GM19452 (cell line): ENCODE results near the gene CALN1.
"Not testable (repeated sequence)": the region's sequence is repeated elsewhere in the genome, so short reads cannot be mapped to it uniquely, and the experiment has no call there.

ENCODE experiments used
- ATAC-seq: cut with Tn5 transposase; IDR thresholded peaks from one replicate; pipeline ENCODE4 v1.9.1; 2021; ENCODE audit not compliant: unreplicated experiment

The CALN1 gene

DNA sequence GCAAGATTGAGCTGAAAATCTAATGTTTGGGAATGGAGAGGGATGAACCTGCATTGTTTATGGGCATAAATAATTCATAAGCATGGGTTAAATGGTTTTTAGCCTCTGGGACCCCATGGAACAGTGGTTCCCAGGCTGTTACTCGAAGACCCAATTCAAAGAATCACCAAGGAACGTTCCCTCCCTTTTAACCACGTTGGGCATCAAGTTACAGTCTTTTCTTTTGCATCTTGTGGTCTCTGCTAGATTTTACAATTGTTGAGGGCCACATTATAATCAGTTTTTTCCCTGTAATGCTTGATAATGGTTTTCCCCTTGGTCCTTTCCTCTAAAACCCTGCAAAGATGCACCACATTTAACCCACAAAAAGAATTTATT is 2.5 kb downstream of the CALN1 start:
- no peak for ATAC-seq

DNA sequence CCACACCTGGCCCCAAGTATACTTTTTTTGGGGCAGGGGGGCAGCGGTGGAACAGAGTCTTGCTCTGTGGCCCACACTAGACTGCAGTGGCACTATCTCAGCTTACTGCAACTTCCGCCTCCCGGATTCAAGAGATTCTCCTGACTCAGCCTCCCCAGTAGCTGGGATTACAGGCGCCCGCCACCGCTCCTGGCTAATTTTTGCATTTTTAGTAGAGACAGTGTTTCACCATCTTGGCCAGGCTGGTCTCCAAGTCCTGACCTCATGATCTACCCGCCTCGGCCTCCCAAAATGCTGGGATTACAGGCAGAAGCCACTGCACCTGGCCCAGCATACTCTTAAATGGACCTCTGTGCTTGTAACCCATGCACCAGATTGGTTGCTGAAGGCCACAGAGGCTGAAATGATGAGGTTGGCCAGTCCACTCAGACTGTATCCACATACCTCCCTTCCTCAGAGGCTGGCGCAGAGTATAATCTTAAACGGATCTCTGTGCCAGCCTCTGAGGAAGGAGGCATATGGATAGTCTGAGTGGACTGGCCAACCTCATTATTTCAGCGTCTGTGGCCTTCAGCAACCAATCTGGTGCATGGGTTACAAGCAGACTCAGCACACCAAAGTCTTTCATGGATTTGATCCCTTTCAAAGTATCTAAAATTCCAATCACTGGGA is 3.0 kb downstream of the CALN1 start:
- ATAC-seq: no peak

DNA sequence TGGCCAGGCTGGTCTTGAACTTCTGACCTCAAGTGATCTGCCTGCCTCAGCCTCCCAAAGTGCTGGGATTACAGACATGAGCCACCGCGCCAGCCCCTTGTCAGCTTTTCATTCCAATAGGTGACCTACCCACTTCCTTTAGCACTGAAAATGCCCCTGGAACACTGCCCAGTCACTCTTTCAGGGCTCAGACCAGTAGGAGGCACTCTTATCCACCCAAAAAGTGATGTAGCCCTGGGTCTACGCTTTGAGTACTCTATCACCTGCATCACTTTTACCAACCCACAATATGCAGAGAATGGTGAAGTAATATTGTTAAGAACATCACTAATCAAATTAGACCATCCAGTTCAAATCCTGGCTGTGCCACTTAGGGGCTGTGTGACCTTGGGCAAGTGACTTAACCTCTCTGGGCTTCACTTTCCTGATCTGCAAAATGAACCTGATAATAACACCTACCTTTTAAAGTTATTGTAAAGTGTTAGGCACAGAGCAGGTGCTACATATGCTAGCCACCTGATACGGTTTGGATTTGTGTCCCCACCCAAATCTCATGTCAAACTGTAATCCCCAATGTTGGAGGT is 5.2 kb downstream of the CALN1 start:
- no peak for ATAC-seq

DNA sequence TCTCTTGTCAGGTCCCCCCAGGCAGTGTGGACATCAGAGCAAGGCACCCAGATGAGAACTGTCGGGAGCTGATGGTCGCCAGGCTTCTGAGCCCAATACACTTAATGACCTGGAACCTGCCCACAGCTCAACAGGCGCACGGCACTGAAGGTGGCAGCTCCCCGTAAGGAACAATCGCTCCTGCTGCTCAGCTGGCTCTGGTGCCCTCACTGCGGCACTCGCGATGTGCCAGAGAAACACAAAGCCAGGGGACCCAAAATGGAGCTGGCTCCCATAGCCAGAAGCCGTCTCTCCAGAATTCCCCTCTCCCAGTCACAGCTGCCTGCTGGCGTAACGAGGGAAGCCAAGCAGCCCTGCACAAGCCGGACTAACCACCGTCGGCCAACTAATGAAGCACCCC is 6.3 kb downstream of the CALN1 start:
- ATAC-seq: no peak

DNA sequence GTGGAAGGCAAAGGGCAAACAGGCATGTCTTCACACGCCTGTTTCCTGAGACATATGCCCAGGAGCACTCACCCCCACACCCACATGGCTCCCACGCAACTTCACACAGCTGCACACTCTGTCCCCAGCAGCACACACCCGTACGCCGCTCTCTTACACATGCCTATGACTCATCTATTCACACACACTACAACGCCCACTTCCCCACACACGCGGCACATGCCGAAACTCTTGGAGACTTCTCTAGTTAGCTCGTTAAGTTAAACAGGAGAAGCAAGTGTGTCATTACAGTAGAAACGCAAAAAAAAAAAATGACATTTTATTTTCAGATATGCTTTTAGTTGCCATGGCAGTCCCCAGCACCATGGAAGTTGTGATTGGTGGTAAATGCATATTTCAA is 6.7 kb downstream of the CALN1 start:
- ATAC-seq: no peak

DNA sequence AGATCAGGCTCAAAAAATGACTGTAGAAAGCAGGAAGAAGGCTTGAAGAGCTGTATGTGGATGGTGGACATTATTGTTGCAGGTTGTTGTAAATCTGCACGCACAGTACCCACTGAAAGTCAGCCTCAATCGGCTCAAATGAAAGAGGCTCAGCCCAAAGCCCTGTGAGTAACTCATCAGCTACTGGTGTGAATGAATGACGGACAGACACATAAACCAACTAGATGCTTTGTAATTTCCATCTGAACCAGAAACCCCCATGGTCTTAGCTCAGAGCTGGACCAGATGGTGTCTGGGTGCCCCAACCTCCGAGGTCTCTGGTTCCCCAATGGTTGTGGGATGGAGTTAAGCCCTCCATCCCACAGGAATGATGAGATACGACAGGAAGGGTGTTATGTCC is 7.4 kb downstream of the CALN1 start:
- ATAC-seq: no peak

DNA sequence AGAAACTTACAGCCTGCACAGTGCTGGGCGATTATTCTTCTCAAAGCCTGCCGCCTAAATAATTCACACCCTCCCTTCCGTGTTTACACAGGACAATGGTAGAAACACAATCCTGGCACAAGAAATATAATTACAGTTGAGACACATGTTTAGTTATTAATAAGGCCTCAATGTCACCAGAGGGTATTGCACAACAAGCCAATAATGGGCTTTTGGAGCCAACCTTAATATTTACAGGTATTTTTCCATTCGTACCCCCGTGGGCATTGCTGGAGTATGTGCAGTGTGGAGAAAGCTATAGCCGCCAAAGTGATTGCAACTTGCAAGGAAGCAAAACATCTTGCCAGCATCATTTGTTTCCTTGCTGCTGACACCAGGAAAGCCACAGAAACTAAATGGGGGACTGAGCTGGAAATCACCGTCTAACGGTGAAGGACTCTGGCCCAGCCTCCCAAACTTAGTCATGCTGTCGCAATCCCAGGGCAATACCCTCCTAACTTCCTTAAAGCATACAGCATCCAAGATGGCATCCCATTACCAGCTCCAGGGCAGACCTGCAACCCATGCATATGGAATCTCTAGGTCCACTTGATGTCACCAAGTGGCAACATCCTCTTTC is 8.6 kb downstream of the CALN1 start:
- no peak for ATAC-seq

DNA sequence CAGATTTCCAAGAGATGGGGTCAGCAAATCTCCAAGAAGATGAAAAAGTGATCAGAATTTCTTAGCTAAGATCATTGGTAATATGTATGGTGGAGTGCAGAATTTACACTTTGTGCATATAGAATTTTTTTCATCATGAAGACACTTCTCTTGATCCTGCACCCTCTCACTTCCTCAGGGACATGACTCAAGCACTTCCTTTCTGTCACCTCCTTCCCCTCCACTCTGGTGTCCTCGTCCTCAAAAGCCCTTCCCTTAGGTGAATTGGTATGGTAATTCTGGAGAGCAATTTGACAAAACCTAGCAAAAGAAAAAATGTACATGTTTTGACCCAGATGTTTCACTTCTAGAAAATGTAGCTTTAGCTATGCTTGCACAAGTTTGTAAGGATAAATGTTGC is 18.1 kb downstream of the CALN1 start:
- ATAC-seq: no peak

DNA sequence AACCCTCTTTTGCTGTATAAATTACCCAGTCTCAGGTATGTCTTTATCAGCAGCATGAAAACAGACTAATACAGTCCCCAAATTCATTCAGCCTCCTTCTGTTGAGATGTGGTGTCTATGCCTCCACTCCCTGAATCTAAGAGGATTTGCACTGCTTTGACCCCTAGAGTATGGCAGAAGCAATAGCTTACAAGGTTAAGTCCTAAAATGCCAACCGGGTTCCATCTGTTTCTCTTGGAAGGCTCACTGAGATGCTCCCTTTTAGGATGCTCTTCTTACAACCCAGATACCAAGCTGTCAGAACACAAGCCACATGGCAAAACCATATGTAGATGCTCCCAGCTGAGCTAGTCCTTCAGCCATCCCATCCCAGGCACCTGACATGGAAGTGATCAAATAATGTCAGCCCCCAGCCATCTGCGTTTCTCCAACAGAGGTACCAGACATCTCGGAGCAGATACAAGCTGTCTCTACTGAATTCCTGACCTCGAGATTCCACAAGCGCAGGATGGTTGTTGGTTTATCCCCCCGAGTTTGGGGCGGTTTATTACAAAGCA is 20.2 kb downstream of the CALN1 start:
- ATAC-seq: no peak

DNA sequence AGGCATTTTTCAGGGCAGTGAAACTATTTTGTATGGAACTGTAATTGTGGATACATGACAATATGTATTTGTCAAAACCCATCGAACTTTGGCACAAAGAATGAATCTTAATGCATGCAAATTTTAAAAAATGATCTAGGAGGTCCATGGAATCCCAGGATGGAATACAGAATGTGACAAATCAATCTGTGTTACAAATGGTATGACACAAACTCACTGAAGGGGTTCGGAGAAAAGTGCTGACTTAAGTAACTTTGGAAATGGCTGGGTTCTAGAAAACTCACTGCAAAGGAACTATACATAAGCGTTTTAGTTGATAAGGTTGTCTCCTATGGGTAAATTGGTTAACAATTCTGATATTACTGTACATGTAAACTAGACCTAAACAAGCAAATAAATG is 26.0 kb downstream of the CALN1 start:
- ATAC-seq: no peak

DNA sequence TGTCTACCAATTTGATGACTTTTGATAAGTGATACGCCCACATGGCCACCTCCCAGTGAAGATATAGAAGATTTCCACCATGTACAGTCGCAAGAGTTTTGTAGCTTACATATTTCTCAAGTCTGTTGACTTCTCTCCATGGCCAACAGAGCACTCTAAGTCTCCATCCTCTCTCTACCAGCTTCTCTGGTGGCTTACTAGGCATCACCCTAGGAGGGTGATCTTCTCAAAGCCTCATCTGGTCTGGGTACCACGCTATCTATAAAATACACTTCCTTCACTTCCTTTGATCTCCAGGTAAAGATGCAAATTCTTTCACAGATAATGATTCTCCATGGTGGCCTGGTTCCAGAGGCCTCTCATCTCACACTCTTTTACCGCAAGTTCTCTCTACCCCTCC is 49.9 kb downstream of the CALN1 start:
- ATAC-seq: no peak

DNA sequence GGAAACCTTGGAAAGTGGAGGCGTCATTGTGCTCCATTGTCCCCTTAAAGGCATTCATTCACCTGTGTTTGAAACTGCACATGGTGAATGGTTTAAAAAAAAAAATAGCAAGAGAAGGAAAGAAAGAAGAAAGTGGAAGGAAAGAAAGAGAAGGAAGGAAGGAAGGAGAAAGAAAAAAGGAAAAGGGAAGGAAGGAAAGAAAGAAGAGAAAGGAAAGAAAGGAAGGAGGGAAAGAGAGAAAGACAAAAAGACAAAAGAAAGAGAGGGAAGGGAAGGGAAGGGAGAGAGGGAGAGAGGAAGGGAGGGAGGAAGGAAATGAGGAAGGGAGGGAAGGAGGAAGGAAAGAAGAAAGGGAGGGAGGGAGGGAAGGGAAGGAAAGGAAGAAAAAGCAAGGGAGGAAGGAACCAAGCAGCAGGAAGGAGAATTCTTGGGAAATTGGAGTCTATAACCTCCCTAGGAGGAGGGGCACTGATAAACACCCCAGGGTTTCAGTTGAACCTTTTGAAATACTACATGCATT is 66.9 kb downstream of the CALN1 start:
- ATAC-seq: no peak

DNA sequence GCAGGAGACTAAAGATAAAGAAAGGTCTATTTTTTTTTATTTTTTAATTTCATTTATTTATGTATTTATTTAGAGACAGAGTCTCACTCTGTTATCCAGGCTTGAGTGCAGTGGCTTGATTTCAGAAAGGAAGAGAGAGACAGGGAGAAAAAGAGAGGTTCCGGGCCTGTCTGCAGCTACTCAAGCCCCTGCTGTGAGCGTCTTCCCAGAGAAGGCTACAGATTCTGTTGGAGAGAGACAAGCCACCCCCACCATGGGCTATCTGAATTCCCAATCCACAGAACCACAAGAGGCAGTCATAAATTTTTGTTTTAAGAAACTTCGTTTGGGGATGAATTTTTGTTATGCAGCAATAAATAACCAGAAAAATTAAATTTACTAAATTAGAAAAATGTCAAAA is 68.1 kb downstream of the CALN1 start:
- ATAC-seq: no peak

DNA sequence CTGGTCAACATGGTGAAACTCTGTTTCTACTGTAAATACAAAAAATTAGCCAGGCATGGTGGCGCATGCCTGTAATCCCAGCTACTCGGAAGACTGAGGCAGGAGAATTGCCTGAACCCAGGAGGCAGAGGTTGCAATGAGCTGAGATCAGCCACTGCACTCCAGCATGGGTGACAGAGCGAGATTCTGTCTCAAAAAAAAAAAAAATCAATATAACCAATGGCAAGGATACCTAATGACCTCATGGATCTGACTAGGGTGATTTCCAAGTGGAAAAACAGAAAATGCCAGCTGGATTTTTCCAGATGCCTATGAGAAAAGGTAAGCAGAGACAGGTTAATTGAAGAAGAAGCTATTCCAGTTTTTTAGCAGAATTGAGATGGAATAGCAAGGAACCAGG is 68.8 kb downstream of the CALN1 start:
- not testable (repeated sequence) for ATAC-seq

DNA sequence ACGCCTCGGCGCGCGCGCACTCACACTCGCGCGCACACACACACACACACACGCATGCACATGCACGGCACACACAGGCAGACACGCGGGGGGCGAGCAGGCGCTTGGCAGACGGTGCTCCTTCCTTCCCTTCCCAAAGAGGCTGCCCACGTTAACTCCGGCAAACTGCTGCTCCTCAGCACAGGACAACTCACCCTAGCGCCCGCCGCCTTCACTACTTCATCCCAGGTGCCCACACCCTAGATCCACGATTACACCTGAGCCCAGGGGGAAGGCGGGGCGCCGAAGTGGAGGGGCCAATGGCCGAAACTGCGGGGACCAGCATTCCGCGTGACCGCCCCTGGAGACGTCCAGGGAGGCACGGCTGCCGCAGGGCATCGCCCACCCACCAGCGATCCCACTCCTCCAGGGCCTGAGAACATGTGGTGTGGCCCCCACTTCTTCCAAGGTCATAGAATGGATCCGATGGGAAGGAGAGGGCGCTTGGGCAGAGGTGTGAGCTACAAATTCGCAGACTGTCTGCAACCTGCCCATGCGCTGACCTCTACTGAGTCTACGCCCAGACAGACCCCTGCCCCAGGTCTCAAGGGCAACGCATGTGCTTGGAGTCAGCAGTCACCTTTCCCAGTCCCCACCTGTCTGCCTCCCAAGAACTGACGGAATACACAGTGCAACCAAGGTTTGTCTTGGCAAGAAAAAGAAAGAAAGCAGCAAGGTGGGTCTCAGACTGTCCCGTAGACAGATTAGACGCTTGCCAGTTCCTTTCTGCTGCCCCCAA is 74.6 kb downstream of the CALN1 start:
- ATAC-seq: no peak

DNA sequence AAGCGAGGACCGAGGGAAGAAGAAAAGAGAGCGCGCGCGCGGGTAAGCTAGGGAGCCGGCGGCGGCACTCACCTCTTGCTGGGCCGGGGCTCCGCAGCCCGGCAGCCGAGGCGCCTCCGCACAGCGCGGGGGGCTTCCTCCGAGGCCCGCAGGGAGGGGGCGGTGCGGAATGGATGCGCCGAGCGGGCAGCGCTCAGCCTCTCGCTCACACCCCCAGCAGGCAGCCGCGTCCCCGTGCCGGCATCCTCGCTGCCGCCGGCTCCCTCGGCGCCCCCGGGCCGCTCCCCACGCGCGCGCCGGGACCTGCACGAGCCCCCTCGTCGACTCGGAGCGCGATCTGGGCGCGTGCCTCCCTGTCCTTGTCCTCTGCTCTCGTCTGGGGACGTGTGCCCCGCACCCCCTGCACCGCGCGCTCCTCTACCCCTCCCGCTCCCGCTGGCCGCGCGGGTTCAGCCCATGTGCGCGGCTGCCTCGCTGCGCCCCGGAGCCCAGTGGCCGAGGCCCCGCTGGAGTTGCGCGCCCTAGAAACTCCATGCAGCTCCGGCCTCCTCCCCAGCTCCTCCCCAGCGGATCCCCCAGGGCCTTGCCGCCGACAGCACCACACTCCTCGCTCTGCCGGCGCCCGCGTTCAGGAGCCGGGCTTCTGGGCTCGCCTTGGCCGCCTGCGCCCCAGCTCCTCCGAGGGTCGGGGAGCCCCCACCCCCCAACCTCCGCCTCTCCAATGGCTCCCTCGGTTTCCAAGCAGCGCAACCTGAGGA is 75.3 kb downstream of the CALN1 start:
- ATAC-seq: no peak

DNA sequence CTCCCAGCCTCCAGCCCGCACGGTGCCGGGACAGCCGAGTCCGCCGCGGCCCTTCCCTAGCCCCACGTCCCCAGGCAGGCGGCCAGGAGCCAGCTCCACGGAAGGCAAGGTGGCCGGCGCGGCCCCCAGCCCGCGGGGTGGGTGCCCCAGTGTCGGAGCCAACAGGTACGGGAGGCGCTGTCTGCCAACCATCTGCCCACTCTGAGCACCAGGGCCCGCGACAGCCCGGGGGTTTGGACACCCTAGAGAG is 75.8 kb downstream of the CALN1 start:
- no peak for ATAC-seq

DNA sequence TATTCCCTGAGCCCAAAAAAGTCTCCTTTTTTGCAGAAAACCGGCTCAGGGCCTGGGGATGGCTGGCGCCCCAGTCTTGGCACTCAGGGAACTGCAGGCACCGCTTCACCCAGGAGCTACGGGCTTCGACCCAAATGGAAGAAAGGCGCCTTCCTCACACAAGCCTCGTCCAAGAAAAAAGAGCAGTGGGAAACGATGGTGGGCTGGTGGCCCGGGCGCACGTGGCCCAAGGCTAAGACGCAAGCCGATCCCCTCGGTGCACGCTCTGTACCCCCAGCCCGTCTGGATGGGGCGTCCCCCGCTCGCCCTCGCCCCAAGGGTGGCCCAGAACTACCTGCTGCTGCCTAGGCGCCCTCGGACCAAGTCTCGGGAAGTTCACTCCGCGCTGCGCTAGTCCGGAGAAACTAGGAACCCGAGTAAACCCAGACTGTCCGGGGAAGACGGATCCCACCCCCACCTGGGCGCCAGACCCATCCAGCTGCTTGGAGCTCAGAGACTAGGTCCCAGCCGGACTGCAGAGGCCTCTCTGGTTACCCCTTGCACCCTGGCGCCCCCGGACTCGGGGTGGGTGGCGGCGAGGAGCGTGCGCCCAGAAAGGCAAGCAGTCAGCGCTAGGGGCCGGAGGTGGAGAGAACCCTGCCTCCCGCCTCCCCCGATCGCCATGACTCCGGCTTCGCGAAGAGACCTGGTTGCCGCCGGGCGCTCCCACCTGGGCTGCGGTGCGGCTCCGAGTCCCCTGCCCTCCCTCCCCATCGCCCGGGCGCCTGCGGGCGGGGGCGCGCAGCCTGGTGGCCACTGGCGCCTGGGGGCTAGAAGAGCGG is 76.4 kb downstream of the CALN1 start:
- no peak for ATAC-seq

DNA sequence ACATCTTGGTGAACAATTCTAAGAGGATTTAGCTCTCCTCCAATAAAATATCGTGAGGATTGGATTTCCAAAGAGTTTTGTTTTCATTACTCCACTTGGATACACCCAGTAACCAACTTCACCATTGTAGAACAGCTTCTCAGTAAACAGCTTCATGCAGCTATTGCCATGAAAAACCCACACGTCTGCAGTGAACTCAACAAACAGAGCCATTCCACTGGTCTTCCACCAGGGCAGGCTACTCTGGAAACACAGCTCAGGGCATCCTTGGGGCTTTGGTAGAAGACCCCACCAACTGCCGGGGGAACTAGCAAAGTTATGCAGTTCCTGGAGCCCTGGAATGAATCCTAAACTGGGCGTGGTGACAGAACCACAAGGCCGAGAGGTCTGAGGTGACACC is 77.4 kb downstream of the CALN1 start:
- ATAC-seq: no peak

DNA sequence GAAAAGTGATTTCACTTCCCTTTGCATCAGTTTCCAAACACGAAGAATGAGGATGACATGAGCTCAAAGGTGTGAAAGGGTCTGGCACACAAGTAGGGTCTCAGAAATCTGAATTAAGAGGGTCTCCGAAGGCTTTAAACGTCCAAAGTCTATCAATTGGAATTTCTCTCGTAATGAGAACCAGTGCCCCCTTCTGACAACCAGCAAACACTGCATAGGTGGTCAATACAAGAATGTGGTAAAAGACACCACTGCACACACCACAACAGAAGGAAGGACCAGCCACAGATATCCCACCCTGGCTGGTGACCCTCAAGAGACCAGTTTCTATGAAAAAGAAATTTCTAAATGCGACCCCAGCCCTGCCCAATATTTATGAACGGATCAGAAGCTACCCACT is 78.1 kb downstream of the CALN1 start:
- no peak for ATAC-seq
